K562 (cell line): ENCODE results near the gene FASTK. TPM values are rescaled to one million over a fixed set of nuclear protein-coding genes. Genes with fewer than 3 reads are reported as not detected.
A peak's percentile ranks its signal among the peaks of the same experiment; 100 is the strongest.

Experiments
- ATAC-seq: fragments of 200-7000 bp; cut with Tn5 transposase; 3 replicates; pipeline ENCODE4 v1.9.1; 2020; ENCODE audit warnings: moderate library complexity
- BruUV-seq: library from RNA; stranded (reverse); fragments of 400-500 nt; replicated peaks from 2 replicates; lab custom pipeline; 2021; lab: Mats Ljungman, UMichigan
- CTCF ChIA-PET: fragments of 300-600 bp; formaldehyde crosslinking; extraction: SDS; loops from one replicate; lab custom pipeline; 2021; ENCODE audit warnings: low intra/inter-chr PET ratio; lab: Yijun Ruan, JAX
- POLR2A ChIA-PET: fragments of 300-600, 350-650 bp; sonication (Branson Sonifier 250); formaldehyde crosslinking; extraction: SDS; loops from one replicate; lab custom pipeline; 2021; ENCODE audit warnings: antibody characterized with exemption, inconsistent platforms; lab: Yijun Ruan, JAX
- DNase-seq, 4 experiments: peaks; one replicate each; pipeline versions ENCODE4 v3.0.0 to v3.0.0-alpha.2; 2011 to 2018; ENCODE audit warnings: low spot score in 3 of 4, mixed read lengths in 3 of 4; ENCODE audit errors: extremely low read depth in 1 of 4
- FAIRE-seq: peaks from 2 replicates; lab custom pipeline; 2011; peaks lifted over from hg19 to GRCh38; lab: Jason Lieb, UNC
- H2AFZ ChIP-seq: 2 replicates; pipeline ENCODE4 v1.6.0; 2011; ENCODE audit warnings: low read depth, low read length, control low read depth, inconsistent platforms
- H3K27ac ChIP-seq: fragments of 200-600 bp; 3 replicates; pipeline ENCODE4 v1.8.0; 2011; ENCODE audit warnings: low read depth, mild to moderate bottlenecking, control low read depth, inconsistent platforms, low read length, moderate library complexity, mixed read lengths; ENCODE audit errors: extremely low read depth
- H3K27me3 ChIP-seq, 2 experiments: fragments of 300-600 bp in 1 of 2; 2 replicates in 1 of 2; 3 replicates in 1 of 2; pipeline versions ENCODE4 v1.6.0 to v1.8.0; 2011; ENCODE audit warnings: inconsistent platforms in 2 of 2, low read length in 2 of 2, mild to moderate bottlenecking in 1 of 2, mixed read lengths in 1 of 2, moderate library complexity in 1 of 2; ENCODE audit not compliant: control insufficient read depth in 2 of 2, insufficient read depth in 2 of 2
- H3K36me3 ChIP-seq: fragments of 300-600 bp; 3 replicates; pipeline ENCODE4 v1.8.0; 2011; ENCODE audit warnings: mild to moderate bottlenecking, low read length, inconsistent platforms; ENCODE audit not compliant: control insufficient read depth, insufficient read depth
- H3K4me1 ChIP-seq, 2 experiments: fragments of 200-600 bp in 1 of 2; replicated peaks in 1 of 2; 2 replicates in 1 of 2; 3 replicates in 1 of 2; pipeline versions ENCODE4 v1.5.1 to v1.8.0; 2011; ENCODE audit warnings: inconsistent platforms in 2 of 2, low read length in 2 of 2, mild to moderate bottlenecking in 1 of 2, mixed read lengths in 1 of 2, moderate library complexity in 1 of 2; ENCODE audit not compliant: control insufficient read depth in 2 of 2, insufficient read depth in 2 of 2
- H3K4me2 ChIP-seq: 2 replicates; pipeline ENCODE4 v1.6.1; 2011; ENCODE audit warnings: low read length, control low read depth, inconsistent platforms, mixed read lengths; ENCODE audit not compliant: insufficient read depth
- H3K4me3 ChIP-seq: fragments of 200-600 bp; sonication (generic), shearing (Covaris generic); 2 replicates; pipeline ENCODE4 v1.5.1; 2016; ENCODE audit warnings: control low read depth, inconsistent platforms
- H3K79me2 ChIP-seq: fragments of 200-600 bp; 3 replicates; pipeline ENCODE4 v1.8.0; 2011; ENCODE audit warnings: low read length, inconsistent platforms; ENCODE audit not compliant: control insufficient read depth, insufficient read depth
- H3K9ac ChIP-seq, 2 experiments: 2 replicates each; pipeline versions ENCODE4 v1.6.0 to v1.6.1; 2011; ENCODE audit warnings: low read depth in 2 of 2, low read length in 2 of 2, control low read depth in 1 of 2, inconsistent platforms in 1 of 2, mild to moderate bottlenecking in 1 of 2, mixed read lengths in 1 of 2; ENCODE audit not compliant: insufficient read depth in 1 of 2
- H3K9me1 ChIP-seq: one replicate; pipeline ENCODE4 v1.6.0; 2011; ENCODE audit warnings: inconsistent platforms, mild to moderate bottlenecking, low read length, moderate library complexity; ENCODE audit not compliant: control insufficient read depth, insufficient read depth
- H3K9me3 ChIP-seq: replicated peaks from 2 replicates; pipeline ENCODE4 v1.5.1; 2011; ENCODE audit warnings: low read depth, low read length, inconsistent platforms; ENCODE audit not compliant: control insufficient read depth, insufficient read depth
- H4K20me1 ChIP-seq: replicated peaks from 2 replicates; pipeline ENCODE4 v1.6.1; 2011; ENCODE audit warnings: low read length, inconsistent platforms, mixed read lengths; ENCODE audit not compliant: control insufficient read depth, insufficient read depth
- ATF1 ChIP-seq, 2 experiments: fragments of 450-650 bp in 1 of 2; IDR thresholded peaks; 2 replicates each; pipeline ENCODE4 v1.6.1; 2016; ENCODE audit warnings: missing compliant biosample characterization in 1 of 2, missing genetic modification characterization in 1 of 2
- BCL6 ChIP-seq: fragments of 250-450 bp; sonication (Bioruptor Pico); IDR thresholded peaks from 2 replicates; pipeline ENCODE4 v1.4.0; 2020
- BRD9 ChIP-seq: fragments of 450-650 bp; IDR thresholded peaks from 2 replicates; pipeline ENCODE4 v1.6.1; 2018; ENCODE audit warnings: low read depth; ENCODE audit not compliant: partially characterized antibody
- HDAC1 ChIP-seq, 2 experiments: fragments of 450-650 bp; IDR thresholded peaks; 2 replicates each; pipeline ENCODE4 v1.6.1; 2016 to 2017; ENCODE audit warnings: inconsistent platforms in 1 of 2, mild to moderate bottlenecking in 1 of 2, moderate library complexity in 1 of 2
- HDAC2 ChIP-seq: fragments of 450-650 bp; IDR thresholded peaks from 2 replicates; pipeline ENCODE4 v1.6.1; 2016; ENCODE audit warnings: mild to moderate bottlenecking
- HEY1 ChIP-seq: fragments of 250-450 bp; sonication (Bioruptor Pico); IDR thresholded peaks from 2 replicates; pipeline ENCODE4 v1.5.0; 2020; ENCODE audit warnings: mild to moderate bottlenecking, moderate library complexity, borderline replicate concordance
- MIER1 ChIP-seq: fragments of 450-650 bp; IDR thresholded peaks from 2 replicates; pipeline ENCODE4 v1.6.1; 2016; ENCODE audit warnings: antibody characterized with exemption, mild to moderate bottlenecking, low read depth
- NBN ChIP-seq: fragments of 450-650 bp; IDR thresholded peaks from 2 replicates; pipeline ENCODE4 v1.6.1; 2016; ENCODE audit warnings: low read depth, mild to moderate bottlenecking
- NFIX ChIP-seq: fragments of 250-450 bp; sonication (Bioruptor Pico); IDR thresholded peaks from 2 replicates; pipeline ENCODE4 v1.4.0; 2020; ENCODE audit warnings: low read depth, mild to moderate bottlenecking, moderate library complexity
- NR4A1 ChIP-seq, 2 experiments: fragments of 250-450 bp in 1 of 2; fragments of 450-650 bp in 1 of 2; sonication (Bioruptor Pico) in 1 of 2; IDR thresholded peaks; 2 replicates each; pipeline versions ENCODE4 v1.4.0 to v1.6.1; 2016 to 2020; ENCODE audit warnings: mild to moderate bottlenecking in 2 of 2, missing compliant biosample characterization in 1 of 2, missing genetic modification characterization in 1 of 2, moderate library complexity in 1 of 2
- NRF1 ChIP-seq, 2 experiments: fragments of 450-650 bp; IDR thresholded peaks in 1 of 2; conservative IDR thresholded peaks in 1 of 2; 2 replicates each; pipeline ENCODE4 v1.6.1; 2014; ENCODE audit warnings: mild to moderate bottlenecking in 2 of 2
- RBM25 ChIP-seq: fragments of 200-400 bp; formaldehyde crosslinking; IDR thresholded peaks from 2 replicates; pipeline ENCODE4 v1.6.1; 2018; ENCODE audit warnings: low read length, low read depth, moderate library complexity; ENCODE audit not compliant: severe bottlenecking
- SOX6 ChIP-seq: fragments of 450-650 bp; IDR thresholded peaks from 2 replicates; pipeline ENCODE4 v1.6.1; 2014; ENCODE audit warnings: mild to moderate bottlenecking
- SRSF7 ChIP-seq: fragments of 200-400 bp; formaldehyde crosslinking; optimal IDR thresholded peaks from 2 replicates; pipeline ENCODE3; 2017; ENCODE audit warnings: mild to moderate bottlenecking, low read depth, low read length
- STAT5B ChIP-seq: fragments of 250-450 bp; sonication (Bioruptor Pico); IDR thresholded peaks from 2 replicates; pipeline ENCODE4 v1.8.0; 2021; ENCODE audit warnings: mild to moderate bottlenecking, inconsistent platforms
- ZNF253 ChIP-seq: fragments of 250-450 bp; sonication (Bioruptor Pico); conservative IDR thresholded peaks from 2 replicates; pipeline ENCODE4 v1.6.1; 2021; ENCODE audit warnings: mild to moderate bottlenecking
- WGBS: fragments of 100-300 bp; shearing (Covaris generic); methylation state at CpG from one replicate; pipeline ENCODE4 v1.1.6; 2016; ENCODE audit warnings: low coverage, mixed read lengths; ENCODE audit not compliant: insufficient coverage; ENCODE audit errors: missing lambda C conversion rate; 5-methylcytosine and 5-hydroxymethylcytosine counted together
- in situ Hi-C: fragments of 300-500 bp; cut with MboI; formaldehyde crosslinking; loops from 4 replicates; pipeline ENCODE4 v1.15.0; 2018; ENCODE audit warnings: inconsistent platforms, mixed read lengths
- intact Hi-C: fragments of 100-400 bp; cut with micrococcal nuclease; formaldehyde crosslinking; loops from 2 replicates; pipeline ENCODE4 v1.14.2; 2022
- polyA plus RNA-seq, 8 experiments: library from polyadenylated mRNA; depleted of rRNA in 4 of 8; stranded (reverse) in 5 of 8; unstranded in 3 of 8; fragments of >200 nt; fragmentation: Nextera tagmentation in 2 of 8; fragmentation: Illumina TruSeq in 1 of 8; extraction: Ambion mirVana in 2 of 8; extraction: Trizol in 1 of 8; gene quantifications; 2 replicates each; pipeline versions ENCODE4 v1.2.1 to v1.2.3, GENCODE V29; 2011 to 2014; ENCODE audit warnings: inconsistent platforms in 1 of 8, missing spikeins in 1 of 8
- total RNA-seq, 7 experiments: library from RNA; depleted of rRNA in 6 of 7; stranded (reverse); fragments of >200 nt in 6 of 7; fragmentation: Illumina TruSeq in 2 of 7; extraction: Trizol in 2 of 7; gene quantifications; 2 replicates each; pipeline versions ENCODE4 v1.2.1 to v1.2.3, GENCODE V29; 2011 to 2021; ENCODE audit warnings: low replicate concordance in 1 of 7
- TF ChIP-seq, protein P1 (sequence below): conservative IDR thresholded peaks from 2 replicates; pipeline ENCODE4 v1.6.1; 2011; ENCODE audit warnings: low read depth, mild to moderate bottlenecking, low read length; ENCODE audit not compliant: control insufficient read depth
- TF ChIP-seq, protein P2 (sequence below): fragments of 450-650 bp; IDR thresholded peaks from 2 replicates; pipeline ENCODE4 v1.6.1; 2016; ENCODE audit warnings: borderline replicate concordance
- TF ChIP-seq, protein P3 (sequence below): sonication (generic); formaldehyde crosslinking; IDR thresholded peaks from 2 replicates; pipeline ENCODE4 v1.8.0; 2022; ENCODE audit warnings: missing genetic modification reagents, mild to moderate bottlenecking, moderate library complexity, borderline replicate concordance

FASTK gene
- total and polyA plus RNA-seq, 9 of the 15 experiments (the other 6 are each of a cell fraction or from before 2014, with no cell fraction given), result 0.51 to 150 (median 48.2) TPM

DNA sequence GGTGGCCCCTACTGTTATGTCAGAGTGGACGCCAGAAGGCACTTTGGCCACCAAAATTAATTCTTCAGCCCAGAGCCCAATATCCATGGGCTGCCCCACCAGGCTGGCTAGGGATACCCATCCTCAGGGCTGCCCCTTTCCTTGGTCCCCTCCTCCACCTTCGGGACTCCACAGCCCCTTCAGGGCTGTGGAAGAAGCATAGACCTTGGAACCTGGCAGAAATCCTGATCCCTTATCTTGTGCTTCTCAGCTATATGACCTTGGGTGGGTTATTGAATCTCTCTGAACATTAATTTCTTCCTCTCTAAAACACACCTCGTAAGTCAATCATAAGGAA lies 3.2 kb upstream of the FASTK start:
- ChIA-PET CTCF (no interaction called here), POLR2A (interaction anchor here (0.9 to 2.5 kb wide), 4 partner anchors 9 to 55 kb away, joined by 3 to 10 read pairs (median 3); no protein-coding TSS in a partner anchor)
- no peaks in the 10 kb centered on the region for H3K9me3 ChIP-seq
- peaks cover 32% of the 10 kb centered on the region for H3K36me3 ChIP-seq
- H3K9ac ChIP-seq, result peak overlapping the region; percentile 94 to 97
- in situ Hi-C loops (no loop called here), intact Hi-C loops (loop anchor here (1.0 to 10.0 kb wide), 3 partner anchors 55 to 769 kb away; partner anchors contain the start of gene ABCB8)
- H3K4me1 ChIP-seq, result peaks cover 52 to 83% of the 10 kb centered on the region in 2 experiments
- peaks cover 18% of the 10 kb centered on the region for H4K20me1 ChIP-seq
- FAIRE-seq (peak; percentile 58), ATAC-seq (no peak), DNase-seq (no peak)
- no peaks in the 10 kb centered on the region for H3K27me3 ChIP-seq
- H3K4me3 ChIP-seq, result peak overlapping the region; percentile 89
- no peaks in the 10 kb centered on the region for H3K9me1 ChIP-seq
- BruUV-seq, result no TSS peak
- WGBS, result 30% methylated on average over 3 of the region's 3 CpGs
- H3K4me2 ChIP-seq, result peak overlapping the region; percentile 97
- peak overlapping the region; percentile 81 for H2AFZ ChIP-seq
- peak overlapping the region; percentile 94; the same call in 2 of the 3 replicates for H3K27ac ChIP-seq
- peaks cover 68% of the 10 kb centered on the region for H3K79me2 ChIP-seq
- TF ChIP-seq RBM25 (no peak), BRD9 (no peak), SRSF7 (no peak), BCL6 (CRISPR knock-in tag) (no peak), NR4A1 (CRISPR knock-in tag; IDR thresholded peaks at IDR 0.05) (no peak), NR4A1 (tag; IDR thresholded peaks at IDR 0.05) (no peak), ATF1 (CRISPR knock-in tag; IDR thresholded peaks at IDR 0.05) (no peak), ATF1 (tag; IDR thresholded peaks at IDR 0.05) (peak; percentile 24), NBN (no peak), NRF1 (conservative IDR thresholded peaks at IDR 0.05 in 1 of 2, IDR thresholded peaks at IDR 0.05 in 1 of 2) (0 out of 4 replicates have a peak, but pooled peaks of 1 of the 2 experiments have one; percentile 19), MIER1 (no peak), STAT5B (CRISPR knock-in tag) (no peak), HDAC1 (IDR thresholded peaks at IDR 0.05) (0 out of 4 replicates have a peak, but pooled peaks of 1 of the 2 experiments have one; percentile 12), HEY1 (CRISPR knock-in tag) (no peak), ZNF253 (CRISPR knock-in tag) (no peak), HDAC2 (0 out of 2 replicates have a peak, but pooled peaks have one; percentile 2), SOX6 (no peak), NFIX (no peak)
- TF ChIP-seq, protein P1, sequence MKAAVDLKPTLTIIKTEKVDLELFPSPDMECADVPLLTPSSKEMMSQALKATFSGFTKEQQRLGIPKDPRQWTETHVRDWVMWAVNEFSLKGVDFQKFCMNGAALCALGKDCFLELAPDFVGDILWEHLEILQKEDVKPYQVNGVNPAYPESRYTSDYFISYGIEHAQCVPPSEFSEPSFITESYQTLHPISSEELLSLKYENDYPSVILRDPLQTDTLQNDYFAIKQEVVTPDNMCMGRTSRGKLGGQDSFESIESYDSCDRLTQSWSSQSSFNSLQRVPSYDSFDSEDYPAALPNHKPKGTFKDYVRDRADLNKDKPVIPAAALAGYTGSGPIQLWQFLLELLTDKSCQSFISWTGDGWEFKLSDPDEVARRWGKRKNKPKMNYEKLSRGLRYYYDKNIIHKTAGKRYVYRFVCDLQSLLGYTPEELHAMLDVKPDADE, result no peak
- TF ChIP-seq, protein P2, sequence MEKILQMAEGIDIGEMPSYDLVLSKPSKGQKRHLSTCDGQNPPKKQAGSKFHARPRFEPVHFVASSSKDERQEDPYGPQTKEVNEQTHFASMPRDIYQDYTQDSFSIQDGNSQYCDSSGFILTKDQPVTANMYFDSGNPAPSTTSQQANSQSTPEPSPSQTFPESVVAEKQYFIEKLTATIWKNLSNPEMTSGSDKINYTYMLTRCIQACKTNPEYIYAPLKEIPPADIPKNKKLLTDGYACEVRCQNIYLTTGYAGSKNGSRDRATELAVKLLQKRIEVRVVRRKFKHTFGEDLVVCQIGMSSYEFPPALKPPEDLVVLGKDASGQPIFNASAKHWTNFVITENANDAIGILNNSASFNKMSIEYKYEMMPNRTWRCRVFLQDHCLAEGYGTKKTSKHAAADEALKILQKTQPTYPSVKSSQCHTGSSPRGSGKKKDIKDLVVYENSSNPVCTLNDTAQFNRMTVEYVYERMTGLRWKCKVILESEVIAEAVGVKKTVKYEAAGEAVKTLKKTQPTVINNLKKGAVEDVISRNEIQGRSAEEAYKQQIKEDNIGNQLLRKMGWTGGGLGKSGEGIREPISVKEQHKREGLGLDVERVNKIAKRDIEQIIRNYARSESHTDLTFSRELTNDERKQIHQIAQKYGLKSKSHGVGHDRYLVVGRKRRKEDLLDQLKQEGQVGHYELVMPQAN, result no peak; the same call in 1 of the 2 replicates
- TF ChIP-seq, protein P3, sequence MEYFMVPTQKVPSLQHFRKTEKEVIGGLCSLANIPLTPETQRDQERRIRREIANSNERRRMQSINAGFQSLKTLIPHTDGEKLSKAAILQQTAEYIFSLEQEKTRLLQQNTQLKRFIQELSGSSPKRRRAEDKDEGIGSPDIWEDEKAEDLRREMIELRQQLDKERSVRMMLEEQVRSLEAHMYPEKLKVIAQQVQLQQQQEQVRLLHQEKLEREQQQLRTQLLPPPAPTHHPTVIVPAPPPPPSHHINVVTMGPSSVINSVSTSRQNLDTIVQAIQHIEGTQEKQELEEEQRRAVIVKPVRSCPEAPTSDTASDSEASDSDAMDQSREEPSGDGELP (CRISPR knock-in tag), result peak; percentile 7; the same call in 1 of the 2 replicates
